SK-N-MC (cell line): ENCODE results near the gene OR1K1.

Source experiments
- DNase-seq: peaks from one replicate; pipeline ENCODE4 v3.0.0-alpha.2; 2011; ENCODE audit warnings: low read depth, low spot score
- H3K27ac ChIP-seq: fragments of 200-600 bp; sonication (generic); 2 replicates; pipeline ENCODE4 v1.5.1; 2016; ENCODE audit warnings: mixed run types
- H3K36me3 ChIP-seq: fragments of 200-600 bp; sonication (generic); 2 replicates; pipeline ENCODE4 v1.6.1; 2017; ENCODE audit warnings: antibody characterized with exemption, low read length, mixed read lengths; ENCODE audit not compliant: insufficient read depth
- H3K4me3 ChIP-seq: fragments of 200-600 bp; sonication (generic); 2 replicates; pipeline ENCODE4 v1.5.1; 2016
- H3K9ac ChIP-seq: fragments of 200-600 bp; sonication (generic); 2 replicates; pipeline ENCODE4 v1.8.0; 2017; ENCODE audit warnings: mixed run types, mixed read lengths; ENCODE audit not compliant: insufficient read length
- H3K9me3 ChIP-seq: fragments of 200-600 bp; sonication (generic); 2 replicates; pipeline ENCODE4 v1.6.1; 2017; ENCODE audit warnings: low read depth, mild to moderate bottlenecking, antibody characterized with exemption, low read length, moderate library complexity, mixed read lengths
- EZH2 ChIP-seq: fragments of 200-600 bp; sonication (generic); IDR thresholded peaks from one replicate; pipeline ENCODE4 v1.6.1; 2017; ENCODE audit warnings: antibody characterized with exemption
- FOXP2 ChIP-seq: optimal IDR thresholded peaks from 2 replicates; pipeline ENCODE3; 2011; ENCODE audit warnings: mild to moderate bottlenecking, moderate library complexity; ENCODE audit not compliant: insufficient read depth; ENCODE audit errors: extremely low read length, control extremely low read depth
- POLR2AphosphoS5 ChIP-seq: IDR thresholded peaks from 2 replicates; pipeline ENCODE4 v1.6.1; 2012; ENCODE audit warnings: mild to moderate bottlenecking, low read depth, low read length, borderline replicate concordance

The OR1K1 gene, protein sequence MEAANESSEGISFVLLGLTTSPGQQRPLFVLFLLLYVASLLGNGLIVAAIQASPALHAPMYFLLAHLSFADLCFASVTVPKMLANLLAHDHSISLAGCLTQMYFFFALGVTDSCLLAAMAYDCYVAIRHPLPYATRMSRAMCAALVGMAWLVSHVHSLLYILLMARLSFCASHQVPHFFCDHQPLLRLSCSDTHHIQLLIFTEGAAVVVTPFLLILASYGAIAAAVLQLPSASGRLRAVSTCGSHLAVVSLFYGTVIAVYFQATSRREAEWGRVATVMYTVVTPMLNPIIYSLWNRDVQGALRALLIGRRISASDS

DNA sequence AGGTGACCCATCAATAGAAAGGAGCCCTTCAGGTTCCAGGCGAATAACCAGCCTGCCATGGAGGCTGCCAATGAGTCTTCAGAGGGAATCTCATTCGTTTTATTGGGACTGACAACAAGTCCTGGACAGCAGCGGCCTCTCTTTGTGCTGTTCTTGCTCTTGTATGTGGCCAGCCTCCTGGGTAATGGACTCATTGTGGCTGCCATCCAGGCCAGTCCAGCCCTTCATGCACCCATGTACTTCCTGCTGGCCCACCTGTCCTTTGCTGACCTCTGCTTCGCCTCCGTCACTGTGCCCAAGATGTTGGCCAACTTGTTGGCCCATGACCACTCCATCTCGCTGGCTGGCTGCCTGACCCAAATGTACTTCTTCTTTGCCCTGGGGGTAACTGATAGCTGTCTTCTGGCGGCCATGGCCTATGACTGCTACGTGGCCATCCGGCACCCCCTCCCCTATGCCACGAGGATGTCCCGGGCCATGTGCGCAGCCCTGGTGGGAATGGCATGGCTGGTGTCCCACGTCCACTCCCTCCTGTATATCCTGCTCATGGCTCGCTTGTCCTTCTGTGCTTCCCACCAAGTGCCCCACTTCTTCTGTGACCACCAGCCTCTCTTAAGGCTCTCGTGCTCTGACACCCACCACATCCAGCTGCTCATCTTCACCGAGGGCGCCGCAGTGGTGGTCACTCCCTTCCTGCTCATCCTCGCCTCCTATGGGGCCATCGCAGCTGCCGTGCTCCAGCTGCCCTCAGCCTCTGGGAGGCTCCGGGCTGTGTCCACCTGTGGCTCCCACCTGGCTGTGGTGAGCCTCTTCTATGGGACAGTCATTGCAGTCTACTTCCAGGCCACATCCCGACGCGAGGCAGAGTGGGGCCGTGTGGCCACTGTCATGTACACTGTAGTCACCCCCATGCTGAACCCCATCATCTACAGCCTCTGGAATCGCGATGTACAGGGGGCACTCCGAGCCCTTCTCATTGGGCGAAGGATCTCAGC is at the start of gene OR1K1:
TSS of gene OR1K1 (plus strand) at position 58 of the 995 bp plus-strand sequence. CDS start at position 58, 0 bp downstream.
- Histone ChIP-seq H3K27ac (no peak within 1 kb of the TSS), H3K36me3 (no peaks in the 10 kb centered on the region), H3K9me3 (no peaks in the 10 kb centered on the region), H3K4me3 (no peak within 1 kb of the TSS), H3K9ac (no peak within 1 kb of the TSS)
- TF ChIP-seq POLR2AphosphoS5 = no peak
- no peak for TF ChIP-seq EZH2
- no peak for TF ChIP-seq FOXP2
- DNase-seq = no peak

DNA sequence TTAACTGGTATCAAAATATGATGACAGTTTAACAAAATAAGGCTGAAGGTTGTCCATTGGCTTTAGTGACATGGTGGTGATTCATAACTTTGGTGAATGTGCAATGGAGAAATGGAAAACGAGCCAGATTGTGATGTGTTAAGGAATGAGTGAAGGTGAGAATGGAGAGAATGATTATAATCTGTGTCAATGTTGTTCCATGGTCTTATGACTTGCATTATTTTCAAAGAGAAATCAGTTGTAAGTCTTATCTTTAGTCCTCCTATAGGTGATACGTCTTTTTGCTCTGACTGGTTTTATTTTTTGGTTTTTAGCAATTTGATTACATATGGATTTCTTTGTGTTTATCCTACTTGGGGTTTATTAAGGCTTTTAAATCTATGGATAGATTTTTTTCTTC is 45.1 kb upstream of the OR1K1 start:
- TF ChIP-seq FOXP2 (no peak), POLR2AphosphoS5 (no peak), EZH2 (no peak)
- Histone ChIP-seq H3K4me3 (no peak overlapping the region), H3K9ac (no peak overlapping the region), H3K36me3 (no peaks in the 10 kb centered on the region), H3K27ac (no peak overlapping the region), H3K9me3 (no peaks in the 10 kb centered on the region)
- no peak for DNase-seq

DNA sequence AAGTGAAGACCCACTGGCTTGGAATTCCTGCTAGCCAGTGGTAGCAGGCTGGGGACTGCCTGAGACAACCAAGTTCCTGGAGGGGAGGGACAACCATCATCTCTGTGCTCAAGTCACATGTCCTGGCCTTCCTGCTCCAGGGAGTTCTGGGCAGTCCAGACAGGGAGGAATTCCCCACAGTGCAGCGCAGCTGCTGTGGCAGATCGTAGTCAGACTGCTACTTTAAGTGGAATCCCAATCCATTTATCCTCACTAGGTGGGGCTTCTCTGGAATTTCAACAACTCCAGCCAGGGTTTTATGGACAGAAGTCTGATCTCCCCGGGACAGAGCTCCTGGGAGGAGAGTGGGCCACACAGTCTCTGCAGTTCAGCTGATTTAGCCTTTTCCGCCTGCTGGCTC is 32.1 kb upstream of the OR1K1 start:
- TF ChIP-seq EZH2 (no peak), POLR2AphosphoS5 (no peak), FOXP2 (no peak)
- H3K4me3 ChIP-seq = no peak overlapping the region
- H3K9me3 ChIP-seq = no peaks in the 10 kb centered on the region
- no peak for DNase-seq
- no peak overlapping the region for H3K9ac ChIP-seq
- H3K27ac ChIP-seq = no peak overlapping the region
- no peaks in the 10 kb centered on the region for H3K36me3 ChIP-seq

DNA sequence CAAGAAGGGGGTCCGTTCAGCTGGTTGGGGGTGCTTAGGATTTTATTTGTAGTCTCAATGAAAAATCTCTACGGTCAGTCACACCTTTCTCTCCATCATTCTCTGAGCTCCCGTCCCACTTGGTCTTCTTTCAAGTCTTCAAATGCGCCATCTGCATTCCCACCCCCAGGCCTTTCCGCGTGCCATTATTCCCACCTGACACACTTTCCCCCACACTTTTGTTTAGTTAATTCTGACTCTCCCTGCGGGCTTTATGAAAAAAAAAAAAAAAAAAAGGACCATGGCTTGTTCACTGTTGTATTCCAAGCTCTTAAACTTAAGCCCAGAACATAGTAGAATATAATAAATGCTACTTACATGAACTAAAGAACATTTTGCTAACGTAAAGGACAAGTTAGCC is 22.9 kb upstream of the OR1K1 start:
- no peak for TF ChIP-seq POLR2AphosphoS5
- no peak for TF ChIP-seq EZH2
- TF ChIP-seq FOXP2 = no peak
- DNase-seq = no peak
- Histone ChIP-seq H3K9ac (no peak overlapping the region), H3K9me3 (no peaks in the 10 kb centered on the region), H3K4me3 (no peak overlapping the region), H3K36me3 (no peaks in the 10 kb centered on the region), H3K27ac (no peak overlapping the region)

DNA sequence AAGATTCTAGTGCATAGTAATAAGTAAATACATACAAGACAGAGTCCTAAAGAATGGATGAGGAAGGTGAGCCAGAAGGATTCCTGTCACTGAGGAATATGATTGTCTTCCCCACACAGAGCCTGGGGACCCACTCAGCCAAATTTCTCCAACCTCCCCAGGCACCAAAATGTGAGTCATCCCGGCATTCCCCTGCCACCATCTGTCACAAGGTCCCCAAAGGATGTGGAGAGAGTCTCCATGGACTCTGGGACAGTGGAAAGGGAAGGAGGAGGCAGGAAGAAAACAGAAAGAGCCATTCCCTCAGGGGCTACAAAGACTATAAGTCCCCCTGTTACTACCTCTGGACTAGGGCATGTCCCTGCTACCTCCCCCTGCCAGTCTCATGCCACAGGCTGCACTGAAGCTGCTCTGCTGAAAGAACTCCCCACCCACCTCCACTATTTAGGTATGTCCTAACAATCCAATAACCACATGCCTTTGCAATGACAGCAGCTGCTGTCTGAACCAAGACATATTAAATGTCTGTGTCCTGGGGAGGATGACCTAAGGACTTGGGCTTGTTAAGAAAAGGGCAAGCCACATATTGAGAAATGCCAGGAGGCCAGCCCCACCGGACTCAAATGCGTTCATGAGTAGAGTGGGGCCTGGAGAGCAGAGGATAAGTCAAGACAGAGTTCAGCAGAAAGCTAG is 21.8 kb upstream of the OR1K1 start:
- H3K9me3 ChIP-seq = no peaks in the 10 kb centered on the region
- H3K9ac ChIP-seq = no peak overlapping the region
- H3K4me3 ChIP-seq = no peak overlapping the region
- no peak overlapping the region for H3K27ac ChIP-seq
- no peak for TF ChIP-seq POLR2AphosphoS5
- TF ChIP-seq FOXP2 = no peak
- TF ChIP-seq EZH2 = no peak
- H3K36me3 ChIP-seq = no peaks in the 10 kb centered on the region
- no peak for DNase-seq

DNA sequence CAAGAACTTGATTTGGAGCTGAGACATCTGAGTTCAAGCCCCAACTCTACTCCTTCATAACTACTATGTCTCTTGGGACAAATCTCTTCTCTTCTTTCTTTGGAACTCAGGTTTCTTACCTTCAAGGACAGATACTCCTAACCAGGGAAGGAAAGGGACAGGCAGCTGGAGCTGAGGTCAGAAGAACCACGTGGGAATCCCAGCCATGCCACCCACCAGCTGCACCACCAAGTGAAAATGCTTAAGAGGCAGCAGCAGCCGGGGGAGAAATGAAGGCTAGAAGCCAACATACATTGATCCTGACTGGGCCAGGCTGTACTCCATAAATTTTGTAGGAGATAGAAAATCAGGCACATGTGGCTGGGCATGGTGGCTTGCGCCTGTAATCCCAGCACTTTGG is 20.7 kb upstream of the OR1K1 start:
- TF ChIP-seq FOXP2 = no peak
- Histone ChIP-seq H3K36me3 (no peaks in the 10 kb centered on the region), H3K9me3 (no peaks in the 10 kb centered on the region), H3K27ac (no peak overlapping the region), H3K9ac (no peak overlapping the region), H3K4me3 (no peak overlapping the region)
- DNase-seq = no peak

DNA sequence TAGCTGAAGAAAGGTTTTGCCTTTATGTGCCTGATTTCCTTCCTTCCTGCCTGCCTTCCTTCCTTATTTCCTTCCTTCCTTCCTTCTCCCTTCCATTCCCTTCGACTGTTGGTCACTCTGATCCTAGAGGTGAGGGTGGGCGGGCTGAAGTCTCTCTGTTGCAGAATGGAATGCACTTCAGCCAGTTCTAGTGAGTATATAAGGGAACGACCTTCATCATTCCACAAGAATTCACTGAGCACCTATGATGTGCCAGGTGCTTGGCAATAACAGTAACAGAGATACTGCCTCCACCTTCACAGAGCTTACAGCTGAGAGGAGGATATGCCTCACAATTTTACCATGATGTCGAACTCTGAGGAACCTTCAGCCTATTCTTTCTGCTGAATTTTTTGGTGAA is 19.9 kb upstream of the OR1K1 start:
- H3K4me3 ChIP-seq = no peak overlapping the region
- TF ChIP-seq EZH2 (no peak), FOXP2 (no peak)
- H3K36me3 ChIP-seq = no peaks in the 10 kb centered on the region
- H3K9ac ChIP-seq = no peak overlapping the region
- H3K27ac ChIP-seq = no peak overlapping the region
- DNase-seq = no peak
- H3K9me3 ChIP-seq = no peaks in the 10 kb centered on the region

DNA sequence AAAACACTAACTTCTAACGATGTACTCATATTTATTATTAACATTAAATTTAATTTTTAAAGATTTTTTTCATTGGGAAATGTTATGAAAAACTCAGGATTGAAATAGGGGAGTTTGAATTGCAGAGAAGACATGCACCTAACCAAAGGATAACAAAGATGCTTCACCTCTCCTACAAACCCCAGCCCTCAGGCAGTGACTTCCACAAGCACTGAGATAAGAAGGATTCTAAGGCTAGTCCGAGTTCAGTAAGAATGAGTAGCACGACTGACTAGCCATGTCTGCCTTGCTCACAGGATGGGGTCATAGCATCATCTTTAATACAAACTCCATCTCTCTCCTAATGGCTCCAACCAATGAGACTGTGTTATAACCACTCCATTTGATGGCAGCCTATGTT is 18.3 kb upstream of the OR1K1 start:
- TF ChIP-seq FOXP2 = no peak
- TF ChIP-seq EZH2 = no peak
- no peak for TF ChIP-seq POLR2AphosphoS5
- Histone ChIP-seq H3K4me3 (no peak overlapping the region), H3K9me3 (no peaks in the 10 kb centered on the region), H3K36me3 (no peaks in the 10 kb centered on the region), H3K27ac (no peak overlapping the region), H3K9ac (no peak overlapping the region)
- DNase-seq = no peak

DNA sequence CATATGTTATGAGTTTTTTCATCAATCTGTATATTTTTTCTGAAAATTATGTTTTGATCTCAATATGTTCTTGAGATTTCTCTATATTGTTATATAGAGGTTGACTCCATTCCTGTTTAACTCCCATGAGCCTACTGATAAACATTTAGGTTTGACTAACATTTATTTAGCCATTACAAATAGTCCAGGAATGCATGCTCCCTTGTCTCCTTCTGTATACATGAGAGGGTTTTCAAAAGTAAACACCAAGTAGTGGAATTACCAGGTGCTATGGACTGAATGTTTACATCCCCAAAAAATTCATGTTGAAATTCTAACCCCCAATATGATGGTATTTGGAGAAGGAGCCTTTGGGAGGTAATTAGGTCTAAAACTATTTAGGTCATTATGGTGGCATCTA is 14.7 kb upstream of the OR1K1 start:
- Histone ChIP-seq H3K9ac (no peak overlapping the region), H3K4me3 (no peak overlapping the region), H3K36me3 (no peaks in the 10 kb centered on the region), H3K9me3 (no peaks in the 10 kb centered on the region), H3K27ac (no peak overlapping the region)
- TF ChIP-seq FOXP2 = no peak
- TF ChIP-seq POLR2AphosphoS5 = no peak
- no peak for TF ChIP-seq EZH2
- no peak for DNase-seq
